Spleen (tissue), 11 donors: ENCODE results near the gene LRATD1. TPM values are rescaled to one million over a fixed set of nuclear protein-coding genes. Genes with fewer than 3 reads are reported as not detected.

Experiments used
- DNase-seq: peaks from one replicate; pipeline ENCODE4 v3.0.0-alpha.2; 2020
- H3K27ac ChIP-seq, 8 donors: fragments of 200-600 bp; sonication (generic) in 7 of 8; 1 replicate in 4 of 8; 2 replicates in 4 of 8; pipeline versions ENCODE4 v1.5.0 to v1.8.0; 2016 to 2021; ENCODE audit warnings: inconsistent platforms in 4 of 8, mild to moderate bottlenecking in 4 of 8, moderate library complexity in 1 of 8
- H3K27me3 ChIP-seq, 7 donors: fragments of 200-600 bp; sonication (generic) in 6 of 7; replicated peaks in 1 of 7; 1 replicate in 4 of 7; 2 replicates in 3 of 7; pipeline versions ENCODE4 v1.5.0 to v1.8.0; 2016 to 2021; ENCODE audit warnings: inconsistent platforms in 3 of 7, mild to moderate bottlenecking in 1 of 7
- H3K36me3 ChIP-seq, 6 donors: fragments of 200-600 bp; sonication (generic) in 5 of 6; 1 replicate in 4 of 6; 2 replicates in 2 of 6; pipeline versions ENCODE4 v1.5.0 to v1.8.0; 2016 to 2021; ENCODE audit warnings: inconsistent platforms in 2 of 6
- H3K4me1 ChIP-seq, 6 donors: fragments of 200-600 bp; sonication (generic) in 5 of 6; 1 replicate in 3 of 6; 2 replicates in 3 of 6; pipeline versions ENCODE4 v1.5.0 to v1.8.0; 2016 to 2021; ENCODE audit warnings: inconsistent platforms in 3 of 6
- H3K4me3 ChIP-seq, 8 donors: fragments of 200-600 bp; sonication (generic) in 7 of 8; 1 replicate in 4 of 8; 2 replicates in 4 of 8; pipeline versions ENCODE4 v1.5.0 to v1.8.0; 2016 to 2021; ENCODE audit warnings: inconsistent platforms in 4 of 8, mild to moderate bottlenecking in 4 of 8, moderate library complexity in 2 of 8
- H3K9me3 ChIP-seq, 8 donors: fragments of 200-600 bp; sonication (generic) in 7 of 8; 1 replicate in 4 of 8; 2 replicates in 4 of 8; pipeline versions ENCODE4 v1.5.0 to v1.8.0; 2016 to 2021; ENCODE audit warnings: inconsistent platforms in 4 of 8
- POLR2A ChIP-seq, 3 donors: fragments of 450-650 bp; IDR thresholded peaks; one replicate each; pipeline ENCODE4 v1.5.1; 2017; ENCODE audit warnings: antibody characterized with exemption in 3 of 3, mild to moderate bottlenecking in 1 of 3
- POLR2AphosphoS5 ChIP-seq, 3 donors: sonication (generic); formaldehyde crosslinking; IDR thresholded peaks; one replicate each; pipeline ENCODE4 v1.5.1; 2017; ENCODE audit warnings: antibody characterized with exemption in 3 of 3
- WGBS, 5 donors: extraction: QIAGEN DNeasy Blood & Tissue Kit in 3 of 5; methylation state at CpG; one replicate each; pipeline versions ENCODE4 v1.1.5 to v1.1.7; 2013 to 2018; 5-methylcytosine and 5-hydroxymethylcytosine counted together
- intact Hi-C: fragments of 100-400 bp; cut with DNase I; formaldehyde crosslinking; loops from one replicate; pipeline ENCODE4 v1.15.0; 2023; ENCODE audit warnings: low total_unique reads
- polyA plus RNA-seq, 3 donors: library from polyadenylated mRNA; stranded (reverse); fragments of 200-250 nt; gene quantifications; one replicate each; pipeline ENCODE4 v1.2.1, GENCODE V29; 2013
- total RNA-seq, 7 donors: library from RNA; depleted of rRNA in 3 of 7; stranded (reverse); fragments of >200 nt in 3 of 7; fragmentation: NEBNext Ultra II Directional in 4 of 7; extraction: Animal tissue kit (Norgen Biotek cat#: 25700) in 4 of 7; gene quantifications; one replicate each; pipeline versions ENCODE4 v1.1.0 to v1.2.1, GENCODE V29; 2016 to 2021
- TF ChIP-seq, protein P1 (sequence below), 11 experiments: fragments of 200-600 bp in 7 of 11; fragments of 450-650 bp in 4 of 11; sonication (generic) in 4 of 11; IDR thresholded peaks in 8 of 11; conservative IDR thresholded peaks in 3 of 11; 1 replicate in 7 of 11; 2 replicates in 4 of 11; pipeline versions ENCODE4 v1.4.0 to v1.8.0; 2016 to 2021; ENCODE audit warnings: antibody characterized with exemption in 11 of 11, inconsistent platforms in 4 of 11, mild to moderate bottlenecking in 1 of 11
- donor health status: healthy with polysubstance abuse.
- donor health status: DM: no; HTN: no; CAD: no; lungs with moderate emphysema.
- donor health status: DM: no; HTN: no; CAD: no.
- donor health status: Bipolar disorder and iron deficiency.
- donor health status: healthy.
- donor health status: DM: no; HTN: no; CAD: no.
- donor health status: DM: yes; HTN: yes; CAD: no.

Gene LRATD1
- total and polyA plus RNA-seq, 10 donors, result 0.13 to 1.1 (median 0.31) TPM

DNA sequence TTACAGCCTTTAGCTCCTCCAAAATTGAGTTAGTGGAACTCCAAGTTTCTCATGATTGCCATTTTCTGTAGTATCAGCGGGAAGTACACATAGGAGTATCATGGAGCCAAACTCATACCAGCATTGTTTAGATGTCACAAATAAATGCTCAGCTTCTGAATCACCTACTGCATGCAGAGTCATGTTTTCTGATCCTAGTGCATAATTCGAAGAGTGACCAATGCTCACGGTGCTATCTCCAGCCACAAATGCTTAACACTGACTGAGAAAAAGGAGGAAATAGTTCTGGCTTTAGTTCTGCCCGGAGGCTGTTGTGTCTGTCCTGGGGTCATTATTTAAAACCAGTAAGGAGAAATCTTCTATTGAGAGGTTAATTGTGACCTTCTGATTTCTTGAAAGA, 45.4 kb upstream of the LRATD1 start:
- 82 to 91% (median 86%) methylated on average over 4 of the region's 4 CpGs for WGBS, 5 donors
- no peaks in the 10 kb centered on the region for H3K9me3 ChIP-seq
- H3K4me1 ChIP-seq, result no peaks in the 10 kb centered on the region
- H3K27me3 ChIP-seq, result no peaks in the 10 kb centered on the region
- H3K36me3 ChIP-seq, result no peaks in the 10 kb centered on the region
- TF ChIP-seq POLR2AphosphoS5 (IDR thresholded peaks at IDR 0.05) (no peak), POLR2A (IDR thresholded peaks at IDR 0.05) (no peak)
- TF ChIP-seq, protein P1, sequence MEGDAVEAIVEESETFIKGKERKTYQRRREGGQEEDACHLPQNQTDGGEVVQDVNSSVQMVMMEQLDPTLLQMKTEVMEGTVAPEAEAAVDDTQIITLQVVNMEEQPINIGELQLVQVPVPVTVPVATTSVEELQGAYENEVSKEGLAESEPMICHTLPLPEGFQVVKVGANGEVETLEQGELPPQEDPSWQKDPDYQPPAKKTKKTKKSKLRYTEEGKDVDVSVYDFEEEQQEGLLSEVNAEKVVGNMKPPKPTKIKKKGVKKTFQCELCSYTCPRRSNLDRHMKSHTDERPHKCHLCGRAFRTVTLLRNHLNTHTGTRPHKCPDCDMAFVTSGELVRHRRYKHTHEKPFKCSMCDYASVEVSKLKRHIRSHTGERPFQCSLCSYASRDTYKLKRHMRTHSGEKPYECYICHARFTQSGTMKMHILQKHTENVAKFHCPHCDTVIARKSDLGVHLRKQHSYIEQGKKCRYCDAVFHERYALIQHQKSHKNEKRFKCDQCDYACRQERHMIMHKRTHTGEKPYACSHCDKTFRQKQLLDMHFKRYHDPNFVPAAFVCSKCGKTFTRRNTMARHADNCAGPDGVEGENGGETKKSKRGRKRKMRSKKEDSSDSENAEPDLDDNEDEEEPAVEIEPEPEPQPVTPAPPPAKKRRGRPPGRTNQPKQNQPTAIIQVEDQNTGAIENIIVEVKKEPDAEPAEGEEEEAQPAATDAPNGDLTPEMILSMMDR (IDR thresholded peaks at IDR 0.05 in 8 of 11, conservative IDR thresholded peaks at IDR 0.05 in 3 of 11), result no peak
- H3K4me3 ChIP-seq, result no peak overlapping the region
- no peak for DNase-seq
- intact Hi-C loops, result no loop called here
- H3K27ac ChIP-seq, result no peak overlapping the region

GRCh38 chr2:14601156-14601770, 31.3 kb upstream of the LRATD1 start:
- Histone ChIP-seq H3K36me3 (no peaks in the 10 kb centered on the region), H3K4me3 (no peak overlapping the region), H3K27me3 (no peaks in the 10 kb centered on the region), H3K4me1 (no peaks in the 10 kb centered on the region), H3K27ac (no peak overlapping the region), H3K9me3 (no peaks in the 10 kb centered on the region)
- intact Hi-C loops, result no loop called here
- 82 to 92% (median 87%) methylated on average over 3 of the region's 3 CpGs for WGBS, 5 donors
- no peak for DNase-seq
- TF ChIP-seq POLR2AphosphoS5 (IDR thresholded peaks at IDR 0.05), result no peak
- no peak for TF ChIP-seq POLR2A (IDR thresholded peaks at IDR 0.05)
- TF ChIP-seq, protein P1 (IDR thresholded peaks at IDR 0.05 in 8 of 11, conservative IDR thresholded peaks at IDR 0.05 in 3 of 11), result no peak

- no peaks in the 10 kb centered on the region for H3K4me1 ChIP-seq
- intact Hi-C loops, result no loop called here
- no peaks in the 10 kb centered on the region for H3K27me3 ChIP-seq
- H3K4me3 ChIP-seq, result no peak overlapping the region
- DNase-seq, result no peak
- H3K36me3 ChIP-seq, result no peaks in the 10 kb centered on the region
- WGBS, 5 donors, result 48 to 73% (median 50%) methylated on average over 1 of the region's 1 CpG
- TF ChIP-seq, protein P1 (IDR thresholded peaks at IDR 0.05 in 8 of 11, conservative IDR thresholded peaks at IDR 0.05 in 3 of 11), result no peak
- TF ChIP-seq POLR2A (IDR thresholded peaks at IDR 0.05) (no peak), POLR2AphosphoS5 (IDR thresholded peaks at IDR 0.05) (no peak)
- no peaks in the 10 kb centered on the region for H3K9me3 ChIP-seq
- H3K27ac ChIP-seq, result no peak overlapping the region
Observed at GRCh38 chr2:14602309-14602708, 30.2 kb upstream of the LRATD1 start.

DNA sequence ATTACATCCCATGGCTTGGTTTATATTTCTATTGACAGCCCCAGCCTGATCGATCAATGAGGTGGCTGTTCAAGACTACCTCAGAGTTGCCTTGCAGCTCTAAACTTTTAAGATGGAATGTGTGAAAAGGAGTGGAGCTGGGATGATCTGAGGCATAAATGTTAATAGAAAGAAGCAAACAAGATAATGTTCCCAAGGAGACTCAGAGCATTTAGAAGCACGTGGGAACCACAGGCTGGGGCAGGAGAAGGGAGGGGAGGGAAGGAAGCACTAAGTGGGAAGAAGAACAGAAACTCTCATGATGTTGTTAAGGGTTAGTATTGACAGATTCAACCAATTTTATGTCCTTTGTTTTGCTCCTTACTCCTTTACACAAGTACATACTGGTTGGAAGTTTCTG, 28.8 kb upstream of the LRATD1 start:
- no peak for DNase-seq
- Histone ChIP-seq H3K4me1 (no peaks in the 10 kb centered on the region), H3K9me3 (no peaks in the 10 kb centered on the region), H3K36me3 (no peaks in the 10 kb centered on the region), H3K27me3 (no peaks in the 10 kb centered on the region), H3K27ac (no peak overlapping the region), H3K4me3 (no peak overlapping the region)
- TF ChIP-seq, protein P1 (IDR thresholded peaks at IDR 0.05 in 8 of 11, conservative IDR thresholded peaks at IDR 0.05 in 3 of 11), result no peak
- no peak for TF ChIP-seq POLR2AphosphoS5 (IDR thresholded peaks at IDR 0.05)
- no peak for TF ChIP-seq POLR2A (IDR thresholded peaks at IDR 0.05)
- 45 to 53% (median 46%) methylated on average over 2 of the region's 2 CpGs for WGBS, 5 donors
- intact Hi-C loops, result no loop called here
